Left ventricle myocardium inferior (tissue), 1 donor: ENCODE results near the gene B3GNT9. TPM values are rescaled to one million over a fixed set of nuclear protein-coding genes. Genes with fewer than 3 reads are reported as not detected.

Experiments
- DNase-seq: peaks from one replicate; pipeline ENCODE4 v3.0.0-alpha.2; 2020
- H3K27ac ChIP-seq: fragments of 200-600 bp; replicated peaks from 2 replicates; pipeline ENCODE4 v1.8.0; 2021
- H3K27me3 ChIP-seq: fragments of 200-600 bp; 2 replicates; pipeline ENCODE4 v1.8.0; 2021; ENCODE audit warnings: low read depth
- H3K36me3 ChIP-seq: fragments of 200-600 bp; 2 replicates; pipeline ENCODE4 v1.8.0; 2021
- H3K4me1 ChIP-seq: fragments of 200-600 bp; 2 replicates; pipeline ENCODE4 v1.8.0; 2021
- H3K4me3 ChIP-seq: fragments of 200-600 bp; 2 replicates; pipeline ENCODE4 v1.8.0; 2021; ENCODE audit warnings: mild to moderate bottlenecking, moderate library complexity
- H3K9me3 ChIP-seq: fragments of 200-600 bp; replicated peaks from 2 replicates; pipeline ENCODE4 v1.8.0; 2021
- CTCF ChIP-seq: fragments of 200-600 bp; IDR thresholded peaks from 2 replicates; pipeline ENCODE4 v1.8.0; 2021; ENCODE audit warnings: antibody characterized with exemption, mild to moderate bottlenecking, borderline replicate concordance
- intact Hi-C: fragments of 100-400 bp; cut with micrococcal nuclease; formaldehyde crosslinking; loops from one replicate; pipeline ENCODE4 v1.11.0; 2022
- total RNA-seq: library from RNA; stranded (reverse); fragmentation: NEBNext Ultra II Directional; extraction: Animal tissue kit (Norgen Biotek cat#: 25700); gene quantifications from one replicate; pipeline ENCODE4 v1.2.1, GENCODE V29; 2021
- donor health status: DM: no; HTN: yes; CAD: no; lungs with severe emphysema.

The B3GNT9 gene
- total RNA-seq, 1 donor from 2014 or later: 9.8 TPM

- peaks cover 65% of the 10 kb centered on the region for H3K4me1 ChIP-seq
- no peak for DNase-seq
- H3K9me3 ChIP-seq: no peaks in the 10 kb centered on the region
- no peaks in the 10 kb centered on the region for H3K27me3 ChIP-seq
- peak overlapping the region; percentile 68 for H3K4me3 ChIP-seq
- H3K36me3 ChIP-seq: peaks cover 16% of the 10 kb centered on the region
- intact Hi-C loops: no loop called here
- H3K27ac ChIP-seq: peak overlapping the region; percentile 96
- no peak for TF ChIP-seq CTCF
These were observed 24.0 kb upstream of the B3GNT9 start for GRCh38 chr16:67174706-67175231.

- H3K9me3 ChIP-seq: no peaks in the 10 kb centered on the region
- H3K27ac ChIP-seq: peak overlapping the region; percentile 96
- peak; percentile 88 for DNase-seq
- H3K27me3 ChIP-seq: no peaks in the 10 kb centered on the region
- TF ChIP-seq CTCF: peak; percentile 38
- intact Hi-C loops: no loop called here
- H3K4me3 ChIP-seq: peak overlapping the region; percentile 68
- peaks cover 16% of the 10 kb centered on the region for H3K36me3 ChIP-seq
- H3K4me1 ChIP-seq: peaks cover 71% of the 10 kb centered on the region
These were observed 23.3 kb upstream of the B3GNT9 start for GRCh38 chr16:67173808-67174705.

GRCh38 chr16:67173323-67173722, 22.5 kb upstream of the B3GNT9 start:
- peak overlapping the region; percentile 96 for H3K27ac ChIP-seq
- H3K4me1 ChIP-seq: peaks cover 69% of the 10 kb centered on the region
- H3K9me3 ChIP-seq: no peaks in the 10 kb centered on the region
- DNase-seq: no peak
- peak overlapping the region; percentile 68 for H3K4me3 ChIP-seq
- intact Hi-C loops: no loop called here
- no peak for TF ChIP-seq CTCF
- H3K27me3 ChIP-seq: no peaks in the 10 kb centered on the region
- peaks cover 16% of the 10 kb centered on the region for H3K36me3 ChIP-seq

- Histone ChIP-seq H3K9me3 (no peaks in the 10 kb centered on the region), H3K4me1 (peaks cover 59% of the 10 kb centered on the region), H3K27ac (peak overlapping the region; percentile 96), H3K27me3 (peaks cover 4% of the 10 kb centered on the region), H3K4me3 (peak overlapping the region; percentile 70), H3K36me3 (peaks cover 11% of the 10 kb centered on the region)
- no peak for DNase-seq
- intact Hi-C loops: no loop called here
- no peak for TF ChIP-seq CTCF
These were observed 20.3 kb upstream of the B3GNT9 start for GRCh38 chr16:67170949-67171649.

- Histone ChIP-seq H3K4me1 (peaks cover 60% of the 10 kb centered on the region), H3K36me3 (peaks cover 7% of the 10 kb centered on the region)
- intact Hi-C loops: no loop called here
These were observed 19.6 kb upstream of the B3GNT9 start, which contains the start of gene NOL3 for GRCh38 chr16:67170168-67170948. NOL3 (plus strand) TSS chr16:67170538.

More at GRCh38 chr16:67170168-67170948, 19.6 kb upstream of the B3GNT9 start, which contains the start of gene NOL3:
- peak within 1 kb of the TSS; percentile 96 for H3K27ac ChIP-seq
- H3K9me3 ChIP-seq: no peaks in the 10 kb centered on the region
- DNase-seq: peak; percentile 90
- no peak for TF ChIP-seq CTCF
- H3K4me3 ChIP-seq: peak within 1 kb of the TSS; percentile 70
- peaks cover 11% of the 10 kb centered on the region for H3K27me3 ChIP-seq
